Measurements from ENCODE around the gene YJU2.

YJU2 gene

GRCh38 chr19:4305257-4305612, 58.4 kb downstream of the YJU2 start:
- TF ChIP-seq CTCF (IDR thresholded peaks at IDR 0.05; ENCODE audit: low read depth, low read length): no peak
- DNase-seq (ENCODE audit: extremely low read depth, low read depth): no peak

- DNase-seq (ENCODE audit: extremely low read depth, low read depth): no peak
These were observed 58.8 kb downstream of the YJU2 start for GRCh38 chr19:4305659-4306058.

GRCh38 chr19:4310247-4311121, 63.6 kb downstream of the YJU2 start:
- no peak for TF ChIP-seq CTCF (IDR thresholded peaks at IDR 0.05; ENCODE audit: low read depth, low read length)
- no peak for DNase-seq (ENCODE audit: extremely low read depth, low read depth)

More at GRCh38 chr19:4305659-4306058, 58.8 kb downstream of the YJU2 start:
- no peak for TF ChIP-seq CTCF (IDR thresholded peaks at IDR 0.05; ENCODE audit: low read depth, low read length)

GRCh38 chr19:4313847-4314490, 67.1 kb downstream of the YJU2 start:
- DNase-seq (ENCODE audit: extremely low read depth, low read depth): no peak
- TF ChIP-seq CTCF (IDR thresholded peaks at IDR 0.05; ENCODE audit: low read depth, low read length): no peak

GRCh38 chr19:4316956-4317355, 70.1 kb downstream of the YJU2 start:
- DNase-seq (ENCODE audit: extremely low read depth, low read depth): no peak
- no peak for TF ChIP-seq CTCF (IDR thresholded peaks at IDR 0.05; ENCODE audit: low read depth, low read length)

- no peak for TF ChIP-seq CTCF (IDR thresholded peaks at IDR 0.05; ENCODE audit: low read depth, low read length)
- DNase-seq (ENCODE audit: extremely low read depth, low read depth): no peak
These were observed 71.6 kb downstream of the YJU2 start for GRCh38 chr19:4318460-4318859.

Data from AG09319 (cell line).